Measurements from ENCODE around the gene ZNF580. TPM values are rescaled to one million over a fixed set of nuclear protein-coding genes. Genes with fewer than 3 reads are reported as not detected.

Gene ZNF580
- total and polyA plus RNA-seq, 5 donors from 2014 or later: 14.3 to 30.8 (median 17.2) TPM

DNA sequence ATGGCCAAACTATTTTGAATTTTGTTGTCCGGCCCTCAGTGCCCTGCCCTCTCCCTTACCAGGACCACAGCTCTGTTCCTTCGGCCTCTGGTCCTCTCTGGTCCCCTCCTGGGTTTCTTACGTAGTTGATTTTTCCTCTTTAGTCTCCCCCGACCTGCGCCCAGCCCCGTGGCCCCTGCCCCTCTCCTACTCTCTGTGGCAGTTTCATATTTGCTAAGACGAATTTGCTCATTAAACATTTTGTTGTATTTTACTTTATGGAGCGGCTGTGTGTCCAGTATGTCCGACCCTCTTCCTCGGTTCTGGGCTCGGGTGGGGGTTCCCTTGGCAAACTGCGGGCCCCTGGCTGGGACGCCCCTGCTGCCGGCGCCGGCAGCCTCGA, 33.6 kb downstream of the ZNF580 start:
- Mint-ChIP-seq H3K27me3 (no peaks in the 10 kb centered on the region), H3K36me3 (peaks cover 22% of the 10 kb centered on the region), H3K9me3 (peaks cover 0 to 3% (median 0%) of the 10 kb centered on the region in 7 donors), H3K27ac (peak overlapping the region; percentile 71 to 96 (median 84)), H3K4me1 (peaks cover 19 to 72% (median 30%) of the 10 kb centered on the region in 4 donors), H3K4me3 (peak overlapping the region in 2 of 4 donors; percentile 52 to 73)
- Histone ChIP-seq H3K4me3 (ENCODE audit: low read depth, low read length) (no peak overlapping the region), H3K4me1 (ENCODE audit: control insufficient read depth, insufficient read depth, low read length, poor library complexity, severe bottlenecking) (peaks cover 43% of the 10 kb centered on the region), H3K9me3 (ENCODE audit: control insufficient read depth in 2 of 2, low read length in 2 of 2) (no peaks in the 10 kb centered on the region), H3K27me3 (ENCODE audit: control insufficient read depth, insufficient read depth, low read length) (no peaks in the 10 kb centered on the region), H3K36me3 (ENCODE audit: control insufficient read depth, insufficient read depth, low read length) (peaks cover 45% of the 10 kb centered on the region), H3K27ac (ENCODE audit: insufficient read depth, low read length, poor library complexity, severe bottlenecking) (peak overlapping the region; percentile 85)
- no peak for ATAC-seq (ENCODE audit: low read depth in 2 of 2)
- no peak for DNase-seq

DNA sequence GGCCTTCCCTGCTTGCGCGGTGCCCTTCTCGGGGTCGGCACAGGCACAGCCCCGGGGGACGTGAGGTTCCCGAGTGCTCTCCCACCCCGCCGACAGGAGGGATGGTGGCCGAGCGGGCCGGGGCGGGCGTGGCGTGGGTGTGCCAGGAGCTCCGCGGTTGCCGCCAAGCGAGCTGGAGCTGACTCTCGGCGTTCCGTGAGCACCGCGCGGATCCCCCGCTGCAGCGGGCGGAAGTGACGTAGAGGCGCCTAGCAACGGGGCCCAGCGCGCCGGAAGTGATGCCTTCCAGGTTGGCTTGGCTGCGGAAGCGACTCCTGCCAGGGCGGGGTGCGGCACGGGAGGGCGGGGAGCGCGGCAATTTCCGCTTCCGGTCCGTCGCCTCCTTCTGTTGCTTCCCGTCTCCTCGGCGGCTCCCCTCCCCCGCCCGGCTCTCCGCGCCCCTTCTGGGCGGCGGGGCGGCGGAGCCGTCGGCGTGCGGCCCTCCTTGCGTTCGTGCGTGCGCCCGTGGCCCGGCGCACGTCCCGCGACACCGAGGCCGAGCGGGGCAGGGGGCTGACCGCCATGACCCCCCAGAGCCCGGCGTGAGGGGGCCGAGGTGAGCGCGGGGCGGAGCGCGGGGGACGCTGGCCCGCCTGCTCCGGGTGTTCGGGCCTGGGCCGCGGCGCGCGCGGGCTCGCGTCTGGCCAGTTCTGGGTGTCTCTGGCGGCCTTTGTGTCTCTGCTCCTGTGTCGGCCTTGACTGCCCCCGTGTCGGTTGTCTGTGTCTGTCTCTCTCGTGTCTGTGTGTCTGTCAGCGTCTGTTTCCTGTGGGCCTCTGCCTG, 34.2 kb downstream of the ZNF580 start, which contains the start of gene EPN1:
Gene EPN1, plus strand, starts transcription at position 386 of the 820 bp plus-strand sequence. CDS start 3,402 bp downstream, outside the sequence.
- Histone ChIP-seq H3K9me3 (ENCODE audit: control insufficient read depth in 2 of 2, low read length in 2 of 2) (no peaks in the 10 kb centered on the region), H3K4me3 (ENCODE audit: low read depth, low read length) (peak within 1 kb of the TSS; percentile 95), H3K36me3 (ENCODE audit: control insufficient read depth, insufficient read depth, low read length) (peaks cover 44% of the 10 kb centered on the region), H3K27me3 (ENCODE audit: control insufficient read depth, insufficient read depth, low read length) (no peaks in the 10 kb centered on the region), H3K4me1 (ENCODE audit: control insufficient read depth, insufficient read depth, low read length, poor library complexity, severe bottlenecking) (peaks cover 41% of the 10 kb centered on the region), H3K27ac (ENCODE audit: insufficient read depth, low read length, poor library complexity, severe bottlenecking) (peak within 1 kb of the TSS; percentile 85)
- Mint-ChIP-seq H3K27me3 (no peaks in the 10 kb centered on the region), H3K36me3 (peaks cover 26% of the 10 kb centered on the region), H3K4me3 (peak within 1 kb of the TSS; percentile 94 to 100 (median 99)), H3K4me1 (peaks cover 19 to 78% (median 31%) of the 10 kb centered on the region in 4 donors), H3K9me3 (peaks cover 0 to 3% (median 0%) of the 10 kb centered on the region in 7 donors), H3K27ac (peak within 1 kb of the TSS; percentile 92 to 97 (median 96))
- DNase-seq (peak; percentile 97 to 98 (median 98)), ATAC-seq (ENCODE audit: low read depth in 2 of 2) (peak; percentile 93 to 95)

DNA sequence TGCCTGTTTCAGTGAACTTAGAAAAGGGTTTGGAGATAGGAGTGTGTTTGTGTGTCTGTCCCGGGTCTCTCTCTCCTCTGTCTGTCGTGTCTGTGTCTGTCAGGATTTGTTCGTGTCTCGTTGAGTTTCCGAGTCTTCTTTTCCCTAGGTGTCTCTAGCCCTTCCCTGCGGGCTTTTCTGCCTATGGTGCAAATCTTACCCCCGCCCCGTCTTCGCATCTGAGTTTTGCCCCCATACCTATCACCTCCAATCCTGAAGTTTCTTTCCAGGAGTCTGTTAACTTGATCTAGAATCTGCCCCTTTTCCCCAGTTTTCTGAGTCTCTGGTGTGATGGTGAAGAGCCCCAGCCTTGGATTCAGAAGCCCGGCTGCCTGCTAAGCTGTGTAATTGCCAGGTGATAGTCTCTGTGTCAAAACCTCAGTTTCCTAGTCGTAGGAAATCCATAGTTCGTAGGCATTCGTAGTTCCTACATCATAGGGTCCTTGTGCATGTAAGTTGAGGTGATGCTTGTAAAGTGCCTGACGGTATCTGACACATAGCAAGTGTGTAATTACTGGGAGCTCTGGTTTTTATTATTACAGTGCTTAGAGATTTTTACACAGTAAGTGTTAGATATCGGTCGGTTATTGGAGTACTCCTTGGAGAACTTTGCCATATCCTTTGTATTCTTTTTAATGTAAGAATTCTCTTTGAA, 35.0 kb downstream of the ZNF580 start:
- Mint-ChIP-seq H3K9me3 (peaks cover 0 to 3% (median 0%) of the 10 kb centered on the region in 7 donors), H3K27me3 (no peaks in the 10 kb centered on the region), H3K27ac (peak overlapping the region; percentile 92 to 97 (median 96)), H3K36me3 (peaks cover 22% of the 10 kb centered on the region), H3K4me3 (peak overlapping the region; percentile 94 to 100 (median 99)), H3K4me1 (peaks cover 19 to 76% (median 29%) of the 10 kb centered on the region in 4 donors)
- ATAC-seq (ENCODE audit: low read depth in 2 of 2): no peak
- DNase-seq: no peak
- peaks cover 40% of the 10 kb centered on the region for H3K4me1 ChIP-seq (ENCODE audit: control insufficient read depth, insufficient read depth, low read length, poor library complexity, severe bottlenecking)
- peak overlapping the region; percentile 95 for H3K4me3 ChIP-seq (ENCODE audit: low read depth, low read length)
- H3K27me3 ChIP-seq (ENCODE audit: control insufficient read depth, insufficient read depth, low read length): no peaks in the 10 kb centered on the region
- H3K27ac ChIP-seq (ENCODE audit: insufficient read depth, low read length, poor library complexity, severe bottlenecking): peak overlapping the region; percentile 85
- H3K9me3 ChIP-seq (ENCODE audit: control insufficient read depth in 2 of 2, low read length in 2 of 2): no peaks in the 10 kb centered on the region
- H3K36me3 ChIP-seq (ENCODE audit: control insufficient read depth, insufficient read depth, low read length): peaks cover 43% of the 10 kb centered on the region

DNA sequence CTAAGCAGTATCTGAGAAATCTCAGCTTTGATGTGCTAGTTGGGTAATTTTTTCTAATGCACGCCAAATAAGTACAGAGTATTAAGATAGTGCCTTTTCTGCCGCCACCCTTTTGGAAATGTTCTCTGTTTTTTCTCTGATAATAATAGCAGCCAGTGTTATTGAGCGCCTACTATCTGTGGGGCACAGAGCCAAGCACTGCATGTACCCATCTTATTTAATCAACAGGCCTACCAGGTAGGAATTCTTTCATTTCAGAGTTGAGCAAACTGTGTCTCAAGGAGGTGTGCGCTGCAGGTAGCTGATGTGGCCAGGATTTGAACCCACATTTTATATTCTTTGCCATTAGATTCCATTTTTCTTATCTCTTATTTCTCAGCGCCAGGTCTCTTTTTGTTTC, 35.6 kb downstream of the ZNF580 start:
- peak overlapping the region; percentile 95 for H3K4me3 ChIP-seq (ENCODE audit: low read depth, low read length)
- peaks cover 0 to 3% (median 0%) of the 10 kb centered on the region in 7 donors for H3K9me3 Mint-ChIP-seq
- H3K36me3 Mint-ChIP-seq: peaks cover 18% of the 10 kb centered on the region
- no peaks in the 10 kb centered on the region for H3K27me3 Mint-ChIP-seq
- ATAC-seq (ENCODE audit: low read depth in 2 of 2) (no peak), DNase-seq (no peak)
- H3K36me3 ChIP-seq (ENCODE audit: control insufficient read depth, insufficient read depth, low read length): peaks cover 48% of the 10 kb centered on the region
- no peaks in the 10 kb centered on the region for H3K27me3 ChIP-seq (ENCODE audit: control insufficient read depth, insufficient read depth, low read length)
- peaks cover 19 to 70% (median 27%) of the 10 kb centered on the region in 4 donors for H3K4me1 Mint-ChIP-seq
- peaks cover 40% of the 10 kb centered on the region for H3K4me1 ChIP-seq (ENCODE audit: control insufficient read depth, insufficient read depth, low read length, poor library complexity, severe bottlenecking)
- no peaks in the 10 kb centered on the region for H3K9me3 ChIP-seq (ENCODE audit: control insufficient read depth in 2 of 2, low read length in 2 of 2)
- peak overlapping the region in 2 of 3 donors; percentile 92 to 97 for H3K27ac Mint-ChIP-seq
- no peak overlapping the region for H3K27ac ChIP-seq (ENCODE audit: insufficient read depth, low read length, poor library complexity, severe bottlenecking)
- peak overlapping the region; percentile 94 to 100 (median 99) for H3K4me3 Mint-ChIP-seq

DNA sequence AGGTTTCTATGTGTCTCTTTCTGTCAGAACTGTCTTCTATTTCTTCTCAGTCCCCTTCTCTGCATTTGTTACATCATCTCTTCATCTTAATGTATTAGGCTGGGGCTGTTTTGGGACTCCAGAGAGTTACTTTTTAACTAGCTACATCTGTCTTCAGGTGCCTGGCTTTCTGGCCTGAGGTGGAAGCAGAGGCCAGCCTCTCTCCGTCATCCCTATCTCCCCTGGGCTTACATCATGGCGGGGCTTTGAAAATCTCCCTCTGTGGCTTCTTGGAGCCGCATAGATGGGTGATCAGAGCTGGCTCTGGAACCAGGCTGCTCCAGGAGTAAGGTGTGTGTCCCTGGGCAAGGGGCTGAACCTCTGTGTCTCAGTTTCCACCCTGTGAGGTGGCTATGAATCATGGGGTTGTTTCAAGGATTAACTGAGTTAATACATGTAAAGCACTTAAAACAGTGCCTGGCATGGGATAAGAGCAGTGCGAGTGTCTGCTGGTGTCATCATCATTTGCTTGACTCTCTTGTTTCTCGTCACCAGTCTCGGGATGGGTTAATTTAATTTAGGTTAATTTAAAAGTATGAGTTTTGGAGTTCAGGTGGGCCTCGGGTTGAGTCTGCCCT, 36.2 kb downstream of the ZNF580 start:
- Histone ChIP-seq H3K4me3 (ENCODE audit: low read depth, low read length) (peak overlapping the region; percentile 95), H3K4me1 (ENCODE audit: control insufficient read depth, insufficient read depth, low read length, poor library complexity, severe bottlenecking) (peaks cover 41% of the 10 kb centered on the region), H3K27ac (ENCODE audit: insufficient read depth, low read length, poor library complexity, severe bottlenecking) (no peak overlapping the region), H3K27me3 (ENCODE audit: control insufficient read depth, insufficient read depth, low read length) (no peaks in the 10 kb centered on the region), H3K9me3 (ENCODE audit: control insufficient read depth in 2 of 2, low read length in 2 of 2) (no peaks in the 10 kb centered on the region), H3K36me3 (ENCODE audit: control insufficient read depth, insufficient read depth, low read length) (peaks cover 53% of the 10 kb centered on the region)
- peak overlapping the region; percentile 26 to 92 (median 81) for H3K27ac Mint-ChIP-seq
- peaks cover 19 to 68% (median 29%) of the 10 kb centered on the region in 4 donors for H3K4me1 Mint-ChIP-seq
- no peaks in the 10 kb centered on the region for H3K27me3 Mint-ChIP-seq
- DNase-seq (no peak), ATAC-seq (ENCODE audit: low read depth in 2 of 2) (no peak)
- H3K9me3 Mint-ChIP-seq: peaks cover 0 to 3% (median 0%) of the 10 kb centered on the region in 7 donors
- H3K36me3 Mint-ChIP-seq: peaks cover 18% of the 10 kb centered on the region
- H3K4me3 Mint-ChIP-seq: peak overlapping the region; percentile 75 to 100 (median 96)

DNA sequence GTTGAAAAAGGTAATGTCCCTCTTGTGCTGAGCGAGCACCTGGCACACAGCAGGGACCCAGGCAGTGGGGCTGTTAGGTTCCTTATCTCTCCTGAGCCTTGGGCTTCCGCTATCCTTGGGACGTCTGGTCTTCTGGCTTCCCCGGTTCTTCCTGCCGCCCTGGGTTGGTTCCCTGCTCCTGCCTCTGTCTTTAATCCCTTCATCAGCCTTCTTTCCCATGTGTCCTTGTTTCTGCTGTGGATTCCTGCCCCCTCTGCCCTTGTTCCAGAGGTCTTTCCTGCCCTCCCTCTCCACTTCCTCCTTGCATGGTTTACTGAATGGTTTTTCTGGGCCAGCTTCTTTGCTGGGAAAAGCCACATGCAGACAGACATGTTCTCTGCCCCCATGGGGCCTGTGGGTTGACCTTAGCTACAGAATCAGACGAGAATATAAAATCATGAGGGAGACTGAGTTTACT, 36.8 kb downstream of the ZNF580 start:
- peaks cover 14 to 63% (median 29%) of the 10 kb centered on the region in 4 donors for H3K4me1 Mint-ChIP-seq
- no peaks in the 10 kb centered on the region for H3K27me3 ChIP-seq (ENCODE audit: control insufficient read depth, insufficient read depth, low read length)
- DNase-seq (no peak), ATAC-seq (ENCODE audit: low read depth in 2 of 2) (no peak)
- H3K36me3 ChIP-seq (ENCODE audit: control insufficient read depth, insufficient read depth, low read length): peaks cover 52% of the 10 kb centered on the region
- H3K9me3 ChIP-seq (ENCODE audit: control insufficient read depth in 2 of 2, low read length in 2 of 2): no peaks in the 10 kb centered on the region
- peaks cover 14% of the 10 kb centered on the region for H3K36me3 Mint-ChIP-seq
- no peak overlapping the region for H3K4me3 ChIP-seq (ENCODE audit: low read depth, low read length)
- no peaks in the 10 kb centered on the region for H3K27me3 Mint-ChIP-seq
- no peak overlapping the region for H3K27ac ChIP-seq (ENCODE audit: insufficient read depth, low read length, poor library complexity, severe bottlenecking)
- H3K4me3 Mint-ChIP-seq: peak overlapping the region in 3 of 4 donors; percentile 47 to 94 (median 65)
- H3K27ac Mint-ChIP-seq: peak overlapping the region; percentile 32 to 92 (median 44)
- peaks cover 44% of the 10 kb centered on the region for H3K4me1 ChIP-seq (ENCODE audit: control insufficient read depth, insufficient read depth, low read length, poor library complexity, severe bottlenecking)
- H3K9me3 Mint-ChIP-seq: peaks cover 0 to 3% (median 0%) of the 10 kb centered on the region in 7 donors

DNA sequence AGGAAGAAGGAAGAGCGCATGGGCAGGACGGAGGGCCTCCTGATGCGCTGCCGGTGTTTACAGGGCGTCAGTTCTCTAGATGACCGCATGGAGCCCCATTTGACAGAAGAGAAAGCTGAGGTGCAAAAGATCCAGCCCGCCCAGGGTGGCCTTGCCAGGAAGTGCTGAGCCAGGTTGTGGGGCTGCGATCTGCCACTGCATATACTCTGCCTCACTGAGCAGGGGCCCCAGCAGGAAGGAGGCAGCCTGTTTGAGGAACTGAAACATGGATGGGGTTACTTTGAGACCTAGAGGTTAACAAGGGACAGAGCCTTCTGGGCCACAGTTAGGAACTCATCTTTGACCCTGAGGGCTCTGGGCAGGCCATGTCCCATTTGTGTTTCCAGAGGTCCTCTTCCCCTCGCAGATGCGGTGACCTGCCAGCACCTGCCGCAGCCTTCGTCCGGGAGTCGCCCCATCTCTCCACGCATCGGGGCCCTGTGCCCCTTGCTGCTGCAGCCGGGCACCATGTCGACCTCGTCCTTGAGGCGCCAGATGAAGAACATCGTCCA, 37.4 kb downstream of the ZNF580 start:
- ATAC-seq (ENCODE audit: low read depth in 2 of 2) (no peak), DNase-seq (no peak)
- Histone ChIP-seq H3K27me3 (ENCODE audit: control insufficient read depth, insufficient read depth, low read length) (no peaks in the 10 kb centered on the region), H3K4me3 (ENCODE audit: low read depth, low read length) (no peak overlapping the region), H3K36me3 (ENCODE audit: control insufficient read depth, insufficient read depth, low read length) (peaks cover 52% of the 10 kb centered on the region), H3K27ac (ENCODE audit: insufficient read depth, low read length, poor library complexity, severe bottlenecking) (no peak overlapping the region), H3K4me1 (ENCODE audit: control insufficient read depth, insufficient read depth, low read length, poor library complexity, severe bottlenecking) (peaks cover 44% of the 10 kb centered on the region), H3K9me3 (ENCODE audit: control insufficient read depth in 2 of 2, low read length in 2 of 2) (no peaks in the 10 kb centered on the region)
- peaks cover 14% of the 10 kb centered on the region for H3K36me3 Mint-ChIP-seq
- peaks cover 0 to 3% (median 0%) of the 10 kb centered on the region in 7 donors for H3K9me3 Mint-ChIP-seq
- no peaks in the 10 kb centered on the region for H3K27me3 Mint-ChIP-seq
- peak overlapping the region in 2 of 4 donors; percentile 65 to 94 for H3K4me3 Mint-ChIP-seq
- peak overlapping the region in 2 of 3 donors; percentile 38 to 92 for H3K27ac Mint-ChIP-seq
- peaks cover 14 to 62% (median 28%) of the 10 kb centered on the region in 4 donors for H3K4me1 Mint-ChIP-seq
